Heart left ventricle (tissue), 13 donors: Measurements from ENCODE around the gene PPP1R9A.

Experiments
- CTCF ChIP-seq, 12 donors: fragments of 200-600 bp; sonication (generic) in 4 of 12; IDR thresholded peaks; one replicate each; pipeline versions ENCODE4 v1.5.0 to v1.8.0; 2018 to 2022; ENCODE audit warnings: antibody characterized with exemption in 12 of 12, mild to moderate bottlenecking in 5 of 12
- POLR2A ChIP-seq, 2 donors: fragments of 450-650 bp; IDR thresholded peaks; one replicate each; pipeline ENCODE4 v1.6.1; 2017; ENCODE audit warnings: antibody characterized with exemption in 2 of 2, mild to moderate bottlenecking in 2 of 2, moderate library complexity in 2 of 2
- donor health status: ischemic (EF 13 %, LVEDD 7.1; RV severe dilation, severe dysfunction).
- donor health status: DM: no; HTN: yes; CAD: no.
- donor health status: DM: no; HTN: no; CAD: no.
- donor health status: ischemic (EF 25% LVEDD 6.9; RV normal size, moderate dysfunction).
- donor health status: ischemic (EF 25% LVEDD 5.7; RV mildly dilated, moderate dysfunction).
- donor health status: ischemic (EF 35%, LVEDD 5.7; RV mildly dilated, moderate dysfunction).
- donor health status: nonischemic (EF 11% LVEDD 7.7; RV severe dilation, severe dysfunction).
- donor health status: DM: yes; HTN: yes; CAD: no.
- donor health status: PGD.
- donor health status: ischemic (EF 29% LVEDD 5.4; RV normal size, mild dysfunction).
- donor health status: nonischemic (EF 23%, LVEDD 6.1; RV moderate dilation, normal function).

GRCh38 chr7:94922457-94922856, 15.1 kb downstream of the PPP1R9A start:
- TF ChIP-seq CTCF (IDR thresholded peaks at IDR 0.05) (no peak), POLR2A (IDR thresholded peaks at IDR 0.05) (no peak)
